HepG2 (cell line): ENCODE results near the gene PRRT2. TPM values are rescaled to one million over a fixed set of nuclear protein-coding genes. Genes with fewer than 3 reads are reported as not detected.

Experiments used
- CEBPG ChIP-seq: IDR thresholded peaks from 2 replicates; pipeline ENCODE4 v1.6.1; 2016
- CERS6 ChIP-seq: sonication (generic); formaldehyde crosslinking; IDR thresholded peaks from 2 replicates; pipeline ENCODE4 v1.5.0; 2020; ENCODE audit warnings: missing genetic modification reagents
- GFI1 ChIP-seq: sonication (generic); formaldehyde crosslinking; IDR thresholded peaks from 2 replicates; pipeline ENCODE4 v1.5.0; 2020; ENCODE audit warnings: missing genetic modification reagents, mild to moderate bottlenecking, borderline replicate concordance
- GTF3A ChIP-seq: sonication (generic); formaldehyde crosslinking; conservative IDR thresholded peaks from 2 replicates; pipeline ENCODE4 v1.4.0; 2020; ENCODE audit warnings: mild to moderate bottlenecking, missing genetic modification reagents
- MAF1 ChIP-seq: sonication (generic); formaldehyde crosslinking; IDR thresholded peaks from 2 replicates; pipeline ENCODE4 v1.5.0; 2020; ENCODE audit warnings: missing genetic modification reagents, borderline replicate concordance
- MEIS2 ChIP-seq: sonication (generic); formaldehyde crosslinking; IDR thresholded peaks from 2 replicates; pipeline ENCODE4 v1.9.0; 2021; ENCODE audit warnings: mild to moderate bottlenecking, missing genetic modification reagents
- PBX2 ChIP-seq: IDR thresholded peaks from 2 replicates; pipeline ENCODE4 v1.6.1; 2016; ENCODE audit warnings: control low read depth
- PHF20 ChIP-seq: sonication (generic); formaldehyde crosslinking; IDR thresholded peaks from 2 replicates; pipeline ENCODE4 v1.5.0; 2020; ENCODE audit warnings: mild to moderate bottlenecking, missing genetic modification reagents
- PRPF4 ChIP-seq: fragments of 200-400 bp; formaldehyde crosslinking; IDR thresholded peaks from 2 replicates; pipeline ENCODE4 v1.6.1; 2016; ENCODE audit warnings: low read length, low read depth; ENCODE audit not compliant: poor library complexity, severe bottlenecking
- RXRB ChIP-seq: IDR thresholded peaks from 2 replicates; pipeline ENCODE4 v1.6.1; 2016; ENCODE audit warnings: borderline replicate concordance, missing genetic modification reagents, missing compliant biosample characterization
- TBX3 ChIP-seq: fragments of 450-650 bp; IDR thresholded peaks from 2 replicates; pipeline ENCODE4 v1.6.1; 2017; ENCODE audit warnings: antibody characterized with exemption, mild to moderate bottlenecking, inconsistent platforms, borderline replicate concordance
- ZMYM2 ChIP-seq: sonication (generic); formaldehyde crosslinking; IDR thresholded peaks from 2 replicates; pipeline ENCODE4 v1.8.0; 2022; ENCODE audit warnings: mild to moderate bottlenecking, missing genetic modification reagents
- ZNF331 ChIP-seq: sonication (generic); formaldehyde crosslinking; IDR thresholded peaks from 2 replicates; pipeline ENCODE4 v1.4.0; 2020; ENCODE audit warnings: missing genetic modification reagents
- ZNF44 ChIP-seq: sonication (generic); formaldehyde crosslinking; IDR thresholded peaks from 2 replicates; pipeline ENCODE4 v1.5.1; 2020; ENCODE audit warnings: mild to moderate bottlenecking, missing genetic modification reagents
- ZNF629 ChIP-seq: sonication (generic); formaldehyde crosslinking; conservative IDR thresholded peaks from 2 replicates; pipeline ENCODE4 v1.5.0; 2020; ENCODE audit warnings: missing genetic modification reagents
- ZNF720 ChIP-seq: sonication (generic); formaldehyde crosslinking; IDR thresholded peaks from 2 replicates; pipeline ENCODE4 v1.4.0; 2020; ENCODE audit warnings: missing genetic modification reagents
- polyA plus RNA-seq, 8 experiments: library from polyadenylated mRNA; depleted of rRNA in 3 of 8; stranded (reverse) in 7 of 8; unstranded in 1 of 8; fragments of >200 nt; fragmentation: Illumina TruSeq in 4 of 8; extraction: Trizol in 4 of 8; gene quantifications; 2 replicates each; pipeline versions ENCODE4 v1.2.1 to v1.2.3, GENCODE V29; 2011 to 2016; ENCODE audit warnings: low read depth in 4 of 8, missing spikeins in 1 of 8, mixed read lengths in 1 of 8; ENCODE audit not compliant: insufficient read depth in 1 of 8
- total RNA-seq, 5 experiments: library from RNA; depleted of rRNA; stranded (reverse); fragments of >200 nt; fragmentation: Illumina TruSeq; extraction: Trizol; gene quantifications; 2 replicates each; pipeline ENCODE4 v1.2.3, GENCODE V29; 2016; ENCODE audit warnings: low read depth in 1 of 5
- TF ChIP-seq, protein P1 (sequence below): sonication (generic); formaldehyde crosslinking; conservative IDR thresholded peaks from 2 replicates; pipeline ENCODE4 v1.8.0; 2022; ENCODE audit warnings: mild to moderate bottlenecking, moderate library complexity, missing genetic modification reagents
- TF ChIP-seq, protein P2 (sequence below): sonication (generic); formaldehyde crosslinking; IDR thresholded peaks from 2 replicates; pipeline ENCODE4 v1.4.0; 2020; ENCODE audit warnings: missing genetic modification reagents
- TF ChIP-seq, protein P3 (sequence below): IDR thresholded peaks from 2 replicates; pipeline ENCODE4 v1.6.1; 2016; ENCODE audit warnings: missing compliant biosample characterization, missing genetic modification reagents, borderline replicate concordance
- TF ChIP-seq, protein P4 (sequence below), 2 experiments: fragments of 450-650 bp in 1 of 2; sonication (generic) in 1 of 2; formaldehyde crosslinking; IDR thresholded peaks; 2 replicates each; pipeline versions ENCODE4 v1.5.0 to v1.8.0; 2020 to 2022; ENCODE audit warnings: mild to moderate bottlenecking in 1 of 2, missing genetic modification reagents in 1 of 2

The PRRT2 gene
- total and polyA plus RNA-seq, 2 of the 13 experiments (the other 11 are each of a cell fraction or from before 2014, with no cell fraction given): 0.51 to 1.1 TPM

GRCh38 chr16:29862884-29863668 is 51.1 kb downstream of the PRRT2 start, which contains the start of gene CDIPT (continued):
- TF ChIP-seq PBX2 (CRISPR knock-in tag): no peak
- no peak for TF ChIP-seq GTF3A
- no peak for TF ChIP-seq PRPF4
- TF ChIP-seq, protein P1, sequence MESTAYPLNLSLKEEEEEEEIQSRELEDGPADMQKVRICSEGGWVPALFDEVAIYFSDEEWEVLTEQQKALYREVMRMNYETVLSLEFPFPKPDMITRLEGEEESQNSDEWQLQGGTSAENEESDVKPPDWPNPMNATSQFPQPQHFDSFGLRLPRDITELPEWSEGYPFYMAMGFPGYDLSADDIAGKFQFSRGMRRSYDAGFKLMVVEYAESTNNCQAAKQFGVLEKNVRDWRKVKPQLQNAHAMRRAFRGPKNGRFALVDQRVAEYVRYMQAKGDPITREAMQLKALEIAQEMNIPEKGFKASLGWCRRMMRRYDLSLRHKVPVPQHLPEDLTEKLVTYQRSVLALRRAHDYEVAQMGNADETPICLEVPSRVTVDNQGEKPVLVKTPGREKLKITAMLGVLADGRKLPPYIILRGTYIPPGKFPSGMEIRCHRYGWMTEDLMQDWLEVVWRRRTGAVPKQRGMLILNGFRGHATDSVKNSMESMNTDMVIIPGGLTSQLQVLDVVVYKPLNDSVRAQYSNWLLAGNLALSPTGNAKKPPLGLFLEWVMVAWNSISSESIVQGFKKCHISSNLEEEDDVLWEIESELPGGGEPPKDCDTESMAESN (CRISPR knock-in tag): peak; percentile 70; the same call in 1 of the 2 replicates
- no peak for TF ChIP-seq ZNF720 (CRISPR knock-in tag)
- TF ChIP-seq MAF1 (CRISPR knock-in tag): no peak
- TF ChIP-seq, protein P2, sequence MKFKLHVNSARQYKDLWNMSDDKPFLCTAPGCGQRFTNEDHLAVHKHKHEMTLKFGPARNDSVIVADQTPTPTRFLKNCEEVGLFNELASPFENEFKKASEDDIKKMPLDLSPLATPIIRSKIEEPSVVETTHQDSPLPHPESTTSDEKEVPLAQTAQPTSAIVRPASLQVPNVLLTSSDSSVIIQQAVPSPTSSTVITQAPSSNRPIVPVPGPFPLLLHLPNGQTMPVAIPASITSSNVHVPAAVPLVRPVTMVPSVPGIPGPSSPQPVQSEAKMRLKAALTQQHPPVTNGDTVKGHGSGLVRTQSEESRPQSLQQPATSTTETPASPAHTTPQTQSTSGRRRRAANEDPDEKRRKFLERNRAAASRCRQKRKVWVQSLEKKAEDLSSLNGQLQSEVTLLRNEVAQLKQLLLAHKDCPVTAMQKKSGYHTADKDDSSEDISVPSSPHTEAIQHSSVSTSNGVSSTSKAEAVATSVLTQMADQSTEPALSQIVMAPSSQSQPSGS: peak; percentile 99
- peak; percentile 92; the same call in 1 of the 2 replicates for TF ChIP-seq RXRB (CRISPR knock-in tag)
- peak; percentile 91 for TF ChIP-seq ZNF331 (CRISPR knock-in tag)
- TF ChIP-seq ZMYM2: no peak
- TF ChIP-seq ZNF629 (CRISPR knock-in tag): peak; percentile 51; the same call in 1 of the 2 replicates
- TF ChIP-seq PHF20 (CRISPR knock-in tag): peak; percentile 74
- peak; percentile 72; the same call in 1 of the 2 replicates for TF ChIP-seq MEIS2 (CRISPR knock-in tag)
- TF ChIP-seq ZNF44 (CRISPR knock-in tag): 0 out of 2 replicates have a peak, but pooled peaks have one; percentile 25
- 0 out of 2 replicates have a peak, but pooled peaks have one; percentile 61 for TF ChIP-seq GFI1 (CRISPR knock-in tag)
- TF ChIP-seq CEBPG (CRISPR knock-in tag): peak; percentile 70
- TF ChIP-seq, protein P3, sequence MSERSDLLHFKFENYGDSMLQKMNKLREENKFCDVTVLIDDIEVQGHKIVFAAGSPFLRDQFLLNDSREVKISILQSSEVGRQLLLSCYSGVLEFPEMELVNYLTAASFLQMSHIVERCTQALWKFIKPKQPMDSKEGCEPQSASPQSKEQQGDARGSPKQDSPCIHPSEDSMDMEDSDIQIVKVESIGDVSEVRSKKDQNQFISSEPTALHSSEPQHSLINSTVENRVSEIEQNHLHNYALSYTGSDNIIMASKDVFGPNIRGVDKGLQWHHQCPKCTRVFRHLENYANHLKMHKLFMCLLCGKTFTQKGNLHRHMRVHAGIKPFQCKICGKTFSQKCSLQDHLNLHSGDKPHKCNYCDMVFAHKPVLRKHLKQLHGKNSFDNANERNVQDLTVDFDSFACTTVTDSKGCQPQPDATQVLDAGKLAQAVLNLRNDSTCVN (CRISPR knock-in tag): peak; percentile 84
- TF ChIP-seq, protein P4, sequence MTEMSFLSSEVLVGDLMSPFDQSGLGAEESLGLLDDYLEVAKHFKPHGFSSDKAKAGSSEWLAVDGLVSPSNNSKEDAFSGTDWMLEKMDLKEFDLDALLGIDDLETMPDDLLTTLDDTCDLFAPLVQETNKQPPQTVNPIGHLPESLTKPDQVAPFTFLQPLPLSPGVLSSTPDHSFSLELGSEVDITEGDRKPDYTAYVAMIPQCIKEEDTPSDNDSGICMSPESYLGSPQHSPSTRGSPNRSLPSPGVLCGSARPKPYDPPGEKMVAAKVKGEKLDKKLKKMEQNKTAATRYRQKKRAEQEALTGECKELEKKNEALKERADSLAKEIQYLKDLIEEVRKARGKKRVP (CRISPR knock-in tag; IDR thresholded peaks at IDR 0.05): peak in 1 of 2 experiments; percentile 61; a peak in 1 of 4 replicates
- no peak for TF ChIP-seq TBX3
- no peak for TF ChIP-seq CERS6 (CRISPR knock-in tag)
